Duodenal mucosa (tissue), 2 donors: Measurements from ENCODE around the gene DDX1.

Source experiments
- H3K27ac ChIP-seq: one replicate; pipeline ENCODE4 v1.7.0; 2013; ENCODE audit warnings: low read depth, low read length
- H3K27me3 ChIP-seq, 2 donors: one replicate each; pipeline ENCODE4 v1.7.0; 2013; ENCODE audit warnings: low read length in 2 of 2, control low read depth in 1 of 2; ENCODE audit not compliant: insufficient read depth in 2 of 2, control insufficient read depth in 1 of 2
- H3K36me3 ChIP-seq, 2 donors: one replicate each; pipeline ENCODE4 v1.7.0; 2013; ENCODE audit warnings: low read length in 2 of 2, control low read depth in 1 of 2; ENCODE audit not compliant: insufficient read depth in 2 of 2, control insufficient read depth in 1 of 2
- H3K4me1 ChIP-seq, 2 donors: one replicate each; pipeline ENCODE4 v1.7.0; 2013; ENCODE audit warnings: low read length in 2 of 2, control low read depth in 1 of 2; ENCODE audit not compliant: insufficient read depth in 2 of 2, control insufficient read depth in 1 of 2
- H3K4me3 ChIP-seq, 2 donors: one replicate each; pipeline ENCODE4 v1.7.0; 2013; ENCODE audit warnings: low read length in 2 of 2, low read depth in 1 of 2
- H3K9ac ChIP-seq, 2 donors: one replicate each; pipeline ENCODE4 v1.7.0; 2013; ENCODE audit warnings: low read length in 2 of 2, low read depth in 1 of 2
- H3K9me3 ChIP-seq, 2 donors: one replicate each; pipeline ENCODE4 v1.7.0; 2013; ENCODE audit warnings: low read length in 2 of 2, control low read depth in 1 of 2; ENCODE audit not compliant: control insufficient read depth in 1 of 2

Gene DDX1

DNA sequence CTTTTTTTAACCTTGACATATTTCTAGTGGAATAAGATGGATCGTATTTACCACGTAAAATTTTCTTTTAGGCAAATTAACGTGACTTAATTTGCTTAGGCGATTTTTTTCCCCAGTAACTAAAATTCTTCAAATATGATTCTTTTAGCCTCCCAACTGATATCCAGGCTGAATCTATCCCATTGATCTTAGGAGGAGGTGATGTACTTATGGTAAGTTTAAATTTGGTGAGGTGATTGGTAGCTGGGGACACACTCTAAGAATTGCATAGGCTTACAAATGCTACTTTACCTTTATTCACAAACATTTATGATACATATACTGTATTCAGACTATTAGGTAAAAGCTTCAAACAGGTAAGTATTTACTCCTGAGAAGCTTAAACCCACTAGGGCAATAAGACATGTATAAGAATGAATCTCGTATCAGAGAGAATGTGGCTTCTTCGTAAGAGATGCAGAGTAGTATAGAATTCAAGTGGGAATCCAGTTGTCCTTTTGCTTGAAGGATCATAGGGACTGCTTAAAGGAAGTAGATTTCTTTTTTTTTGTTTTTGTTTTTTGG lies 3.8 kb downstream of the DDX1 start:
- H3K9ac ChIP-seq = no peak overlapping the region

DNA sequence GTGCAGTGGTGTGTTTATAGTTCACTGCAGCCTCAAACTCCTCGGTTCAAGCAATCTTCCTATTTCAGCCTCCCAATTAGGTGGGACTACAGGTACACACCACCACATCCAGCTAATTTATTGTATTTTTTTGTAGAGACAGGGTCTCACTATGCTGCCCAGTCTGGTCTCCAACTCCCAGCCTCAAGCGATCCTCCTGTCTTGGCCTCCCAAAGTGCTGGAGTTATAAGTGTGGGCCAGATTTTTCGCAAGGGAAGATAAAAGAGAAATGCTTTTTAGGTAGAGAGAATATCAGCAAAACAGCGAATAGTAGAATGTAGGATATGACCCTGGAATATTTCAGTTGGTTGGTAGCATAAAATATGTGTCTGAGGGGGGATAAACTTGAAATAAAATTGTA lies 4.3 kb downstream of the DDX1 start:
- Histone ChIP-seq H3K36me3 (peaks cover 29 to 52% of the 10 kb centered on the region in 2 donors), H3K27ac (no peak overlapping the region), H3K9ac (no peak overlapping the region), H3K4me1 (peaks cover 0 to 19% of the 10 kb centered on the region in 2 donors), H3K9me3 (no peaks in the 10 kb centered on the region), H3K4me3 (no peak overlapping the region), H3K27me3 (no peaks in the 10 kb centered on the region)

More for the DNA sequence above, 3.8 kb downstream of the DDX1 start:
- peaks cover 0 to 20% of the 10 kb centered on the region in 2 donors for H3K4me1 ChIP-seq
- H3K27me3 ChIP-seq = no peaks in the 10 kb centered on the region
- no peak overlapping the region for H3K4me3 ChIP-seq
- H3K36me3 ChIP-seq = peaks cover 25 to 47% of the 10 kb centered on the region in 2 donors
- H3K27ac ChIP-seq = no peak overlapping the region
- no peaks in the 10 kb centered on the region for H3K9me3 ChIP-seq

DNA sequence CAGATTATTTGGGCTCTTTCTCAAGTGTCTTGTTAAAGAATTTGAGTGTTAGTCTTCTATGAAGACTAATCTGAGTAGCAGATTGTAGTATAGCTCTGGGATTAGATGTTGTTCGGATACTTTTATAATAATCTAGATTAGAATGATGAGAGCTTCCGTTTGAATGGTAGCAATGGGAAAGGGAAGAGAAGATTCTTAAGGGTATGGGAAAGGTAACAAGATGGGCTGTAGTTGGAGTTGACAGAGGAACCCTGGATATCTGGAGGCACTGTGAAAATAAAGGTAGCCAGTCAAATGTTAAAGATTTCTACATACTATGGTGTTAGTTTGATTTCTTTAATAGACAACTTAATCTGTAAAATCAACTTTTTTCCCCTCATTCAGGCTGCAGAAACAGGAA lies 4.7 kb downstream of the DDX1 start:
- Histone ChIP-seq H3K9me3 (no peaks in the 10 kb centered on the region), H3K27ac (no peak overlapping the region), H3K27me3 (no peaks in the 10 kb centered on the region), H3K36me3 (peaks cover 33 to 56% of the 10 kb centered on the region in 2 donors), H3K4me1 (peaks cover 0 to 15% of the 10 kb centered on the region in 2 donors), H3K4me3 (no peak overlapping the region), H3K9ac (no peak overlapping the region)

DNA sequence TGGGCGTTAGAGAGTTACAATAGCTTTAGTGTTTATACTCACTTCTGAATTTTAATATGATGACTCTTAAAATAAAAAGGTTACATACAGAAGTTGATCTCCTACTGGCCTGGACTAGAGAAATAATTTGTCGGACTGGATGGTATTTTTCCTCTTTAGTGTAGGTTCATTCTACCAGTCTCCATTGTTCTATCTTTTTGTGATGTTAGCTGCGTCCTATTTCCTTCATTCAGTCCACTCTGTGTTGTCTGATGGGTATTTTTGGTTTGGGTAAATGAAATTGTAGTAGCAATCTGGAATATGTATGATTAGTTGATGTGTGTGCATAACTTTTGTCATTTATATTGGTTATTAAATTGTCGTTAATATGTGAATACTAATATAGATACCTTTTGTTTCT lies 5.3 kb downstream of the DDX1 start:
- Histone ChIP-seq H3K36me3 (peaks cover 38 to 62% of the 10 kb centered on the region in 2 donors), H3K27ac (no peak overlapping the region), H3K4me3 (no peak overlapping the region), H3K27me3 (no peaks in the 10 kb centered on the region), H3K9me3 (no peaks in the 10 kb centered on the region), H3K4me1 (peaks cover 0 to 13% of the 10 kb centered on the region in 2 donors), H3K9ac (no peak overlapping the region)

DNA sequence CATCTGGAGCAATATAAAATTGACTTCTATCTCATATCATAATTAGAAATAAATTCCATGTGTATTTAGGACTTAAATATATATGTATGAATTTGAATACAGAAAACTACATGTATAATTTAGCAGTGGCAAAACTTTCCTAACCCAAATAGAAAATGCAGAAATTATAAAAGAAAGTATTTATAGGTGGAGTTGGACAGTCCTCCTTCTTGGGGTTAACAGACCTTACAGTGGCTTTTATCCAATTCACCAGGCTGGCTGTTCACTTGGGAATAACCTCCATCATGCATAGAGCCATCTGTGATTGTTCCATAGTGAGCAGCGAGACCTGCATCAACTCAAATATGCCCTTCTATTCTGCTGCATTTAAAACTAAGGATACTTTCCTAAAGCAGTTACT lies 8.3 kb downstream of the DDX1 start:
- no peaks in the 10 kb centered on the region for H3K9me3 ChIP-seq
- H3K9ac ChIP-seq = no peak overlapping the region
- H3K27ac ChIP-seq = no peak overlapping the region
- H3K4me3 ChIP-seq = no peak overlapping the region
- H3K36me3 ChIP-seq = peaks cover 59 to 88% of the 10 kb centered on the region in 2 donors
- no peaks in the 10 kb centered on the region for H3K4me1 ChIP-seq
- H3K27me3 ChIP-seq = no peaks in the 10 kb centered on the region

DNA sequence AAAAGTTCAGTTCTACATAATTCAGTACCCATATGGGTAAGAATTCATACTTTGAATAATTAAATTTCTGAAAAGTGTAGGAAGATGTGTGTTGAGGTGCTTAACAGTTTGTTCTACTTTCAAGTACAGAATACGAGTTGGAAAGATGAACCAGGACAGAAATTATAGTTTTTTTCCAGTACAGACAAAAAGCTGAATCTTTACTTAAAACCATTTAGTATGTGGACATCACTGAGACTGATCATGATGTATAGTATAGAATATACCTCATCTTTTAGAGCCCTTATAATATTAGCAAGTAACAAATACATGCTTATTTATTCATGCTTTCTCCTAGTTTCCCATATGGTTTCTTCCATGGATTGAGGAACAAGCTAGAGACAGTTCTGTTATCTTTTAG lies 10.0 kb downstream of the DDX1 start:
- H3K4me3 ChIP-seq = no peak overlapping the region
- no peaks in the 10 kb centered on the region for H3K4me1 ChIP-seq
- H3K27me3 ChIP-seq = no peaks in the 10 kb centered on the region
- H3K36me3 ChIP-seq = peaks cover 56 to 90% of the 10 kb centered on the region in 2 donors
- no peaks in the 10 kb centered on the region for H3K9me3 ChIP-seq
- no peak overlapping the region for H3K9ac ChIP-seq
- H3K27ac ChIP-seq = no peak overlapping the region

DNA sequence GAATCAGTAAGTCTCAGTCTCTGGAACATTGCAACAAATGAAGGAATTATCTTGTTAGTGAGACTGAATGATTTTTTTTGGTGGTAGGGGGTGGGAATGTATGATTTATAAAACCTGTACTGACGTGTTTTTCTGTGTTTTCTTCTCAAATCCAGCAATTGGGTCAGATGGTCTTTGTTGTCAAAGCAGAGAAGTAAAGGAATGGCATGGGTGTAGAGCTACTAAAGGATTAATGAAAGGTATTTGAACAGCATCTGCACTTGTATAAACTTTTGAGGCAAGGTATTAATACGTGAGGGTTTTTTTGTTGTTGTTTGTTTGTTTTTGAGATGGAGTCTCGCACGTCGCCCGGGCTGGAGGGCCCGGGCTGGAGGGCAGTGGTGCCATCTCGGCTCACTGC lies 10.7 kb downstream of the DDX1 start:
- no peak overlapping the region for H3K9ac ChIP-seq
- H3K27ac ChIP-seq = no peak overlapping the region
- H3K36me3 ChIP-seq = peaks cover 51 to 90% of the 10 kb centered on the region in 2 donors
- no peaks in the 10 kb centered on the region for H3K27me3 ChIP-seq
- H3K9me3 ChIP-seq = no peaks in the 10 kb centered on the region
- no peaks in the 10 kb centered on the region for H3K4me1 ChIP-seq
- no peak overlapping the region for H3K4me3 ChIP-seq

DNA sequence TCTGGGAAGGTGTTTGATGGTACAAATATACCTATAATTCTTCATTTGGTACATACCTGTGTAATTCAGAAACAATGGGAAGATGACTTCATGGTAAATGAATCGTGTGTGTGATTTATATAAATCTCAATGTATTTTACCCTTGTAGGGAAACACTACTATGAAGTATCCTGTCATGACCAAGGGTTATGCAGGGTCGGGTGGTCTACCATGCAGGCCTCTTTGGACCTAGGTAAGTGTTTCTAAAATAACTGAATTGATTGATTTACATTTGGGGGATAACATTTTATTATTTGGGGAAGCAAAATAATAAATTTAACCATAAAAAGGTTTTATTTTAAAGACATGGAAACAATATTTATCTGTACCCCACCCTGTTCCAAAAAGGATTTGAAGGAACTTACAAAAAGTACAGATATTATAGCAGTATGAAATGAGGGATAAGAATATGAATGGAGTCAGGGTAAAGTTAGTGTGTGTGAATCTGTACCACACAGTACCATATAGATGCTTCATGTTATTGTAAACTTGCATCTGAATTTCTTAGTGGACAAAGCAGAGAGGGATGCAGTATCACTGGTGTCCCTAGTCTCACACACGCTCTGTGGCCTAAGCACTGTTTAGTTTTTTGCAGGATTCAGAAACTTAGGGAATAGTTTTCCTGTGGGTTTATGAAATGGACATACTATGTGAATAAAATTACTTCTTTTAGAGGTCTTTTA lies 11.5 kb downstream of the DDX1 start:
- Histone ChIP-seq H3K27me3 (no peaks in the 10 kb centered on the region), H3K9ac (no peak overlapping the region), H3K4me3 (no peak overlapping the region), H3K27ac (no peak overlapping the region), H3K9me3 (no peaks in the 10 kb centered on the region), H3K4me1 (no peaks in the 10 kb centered on the region), H3K36me3 (peaks cover 56 to 92% of the 10 kb centered on the region in 2 donors)

DNA sequence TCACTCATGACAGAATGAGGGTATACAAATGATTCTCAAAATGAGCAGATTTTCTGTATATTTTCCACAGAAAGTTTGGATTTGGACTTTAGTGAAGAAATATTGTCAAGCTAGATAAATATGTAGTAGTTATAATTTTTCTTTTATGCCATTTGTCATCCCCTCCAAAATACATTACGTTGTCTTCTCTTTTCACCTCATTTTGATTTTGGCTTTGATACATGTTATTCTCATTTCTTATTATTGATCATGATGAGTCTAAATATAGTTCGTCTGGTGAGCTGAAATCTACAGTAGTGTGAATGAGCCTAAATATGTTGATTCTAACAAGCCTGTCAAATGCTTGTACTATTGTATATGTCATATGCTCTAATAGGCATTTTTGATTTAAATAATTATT lies 12.3 kb downstream of the DDX1 start:
- Histone ChIP-seq H3K9me3 (no peaks in the 10 kb centered on the region), H3K27me3 (no peaks in the 10 kb centered on the region), H3K36me3 (peaks cover 56 to 91% of the 10 kb centered on the region in 2 donors)

DNA sequence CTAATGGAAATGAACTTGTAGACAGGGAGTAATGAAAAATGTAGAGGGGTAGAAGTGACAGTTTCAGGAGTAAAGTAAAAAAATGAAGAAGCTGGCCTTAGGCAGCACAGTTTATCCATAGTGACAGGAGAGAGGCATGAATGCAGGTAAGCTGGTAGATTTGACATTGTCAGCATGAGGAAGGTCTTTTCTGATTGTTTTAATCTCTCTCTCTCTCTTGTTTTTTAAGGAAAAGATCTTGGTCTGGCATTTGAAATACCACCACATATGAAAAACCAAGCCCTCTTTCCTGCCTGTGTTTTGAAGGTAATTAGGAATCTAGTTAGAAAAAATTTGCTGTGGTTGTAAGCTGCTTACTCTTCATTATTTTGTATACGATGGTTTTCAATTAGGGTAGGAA lies 14.1 kb downstream of the DDX1 start:
- Histone ChIP-seq H3K4me3 (no peak overlapping the region), H3K9me3 (no peaks in the 10 kb centered on the region), H3K36me3 (peaks cover 46 to 94% of the 10 kb centered on the region in 2 donors), H3K27ac (no peak overlapping the region), H3K4me1 (no peaks in the 10 kb centered on the region), H3K27me3 (no peaks in the 10 kb centered on the region), H3K9ac (no peak overlapping the region)

More for the DNA sequence above, 12.3 kb downstream of the DDX1 start:
- no peaks in the 10 kb centered on the region for H3K4me1 ChIP-seq
- no peak overlapping the region for H3K4me3 ChIP-seq
- H3K27ac ChIP-seq = no peak overlapping the region
- no peak overlapping the region for H3K9ac ChIP-seq
